SK-N-SH (cell line): ENCODE data around the gene HRH3. TPM values are rescaled to one million over a fixed set of nuclear protein-coding genes. Genes with fewer than 3 reads are reported as not detected.

ENCODE experiments used
- CTCF ChIA-PET: fragments of 300-600, 350-600 bp; formaldehyde crosslinking; extraction: SDS; loops from one replicate; lab custom pipeline; 2021; lab: Yijun Ruan, JAX
- POLR2A ChIA-PET: fragments of 350-600 bp; sonication (Branson Sonifier 250); formaldehyde crosslinking; extraction: SDS; loops from one replicate; lab custom pipeline; 2020; ENCODE audit warnings: antibody characterized with exemption, inconsistent platforms; lab: Yijun Ruan, JAX
- DNase-seq: peaks from one replicate; pipeline ENCODE4 v3.0.0; 2012
- H2AFZ ChIP-seq: fragments of 200-600 bp; sonication (generic); 2 replicates; pipeline ENCODE4 v1.8.1; 2016; ENCODE audit warnings: antibody characterized with exemption, mild to moderate bottlenecking, low read depth
- H3F3A ChIP-seq: fragments of 200-600 bp; sonication (generic); replicated peaks from 2 replicates; pipeline ENCODE3; 2016; ENCODE audit warnings: antibody characterized with exemption, mild to moderate bottlenecking; ENCODE audit not compliant: insufficient read depth
- H3K27ac ChIP-seq, 2 experiments: fragments of 200-500 bp in 1 of 2; fragments of 200-600 bp in 1 of 2; sonication (Bioruptor generic) in 1 of 2; sonication (generic), shearing (Covaris generic) in 1 of 2; 2 replicates each; pipeline versions ENCODE4 v1.5.1 to v1.6.1; 2014 to 2016; ENCODE audit warnings: low read depth in 2 of 2, inconsistent platforms in 1 of 2, low read length in 1 of 2, mild to moderate bottlenecking in 1 of 2, mixed read lengths in 1 of 2
- H3K27me3 ChIP-seq: fragments of 200-600 bp; sonication (generic), shearing (Covaris generic); 2 replicates; pipeline ENCODE4 v1.6.1; 2016; ENCODE audit warnings: mixed run types; ENCODE audit not compliant: insufficient read depth
- H3K36me3 ChIP-seq, 2 experiments: fragments of 200-500 bp in 1 of 2; fragments of 200-600 bp in 1 of 2; sonication (Bioruptor generic) in 1 of 2; sonication (generic) in 1 of 2; replicated peaks in 1 of 2; 2 replicates each; pipeline versions ENCODE3 to v1.5.1; 2014 to 2016; ENCODE audit warnings: low read length in 1 of 2, mild to moderate bottlenecking in 1 of 2; ENCODE audit not compliant: insufficient read depth in 2 of 2, control insufficient read depth in 1 of 2
- H3K4me1 ChIP-seq, 2 experiments: fragments of 200-500 bp in 1 of 2; fragments of 200-600 bp in 1 of 2; sonication (Bioruptor generic) in 1 of 2; sonication (generic), shearing (Covaris generic) in 1 of 2; 2 replicates each; pipeline versions ENCODE4 v1.5.1 to v1.6.1; 2014 to 2016; ENCODE audit warnings: low read depth in 1 of 2, low read length in 1 of 2, mixed run types in 1 of 2; ENCODE audit not compliant: insufficient read depth in 2 of 2, control insufficient read depth in 1 of 2
- H3K4me2 ChIP-seq: fragments of 200-600 bp; sonication (generic), shearing (Covaris generic); 2 replicates; pipeline ENCODE4 v1.6.1; 2017; ENCODE audit warnings: mixed run types
- H3K4me3 ChIP-seq, 2 experiments: fragments of 200-500 bp in 1 of 2; fragments of 200-600 bp in 1 of 2; sonication (Bioruptor generic) in 1 of 2; sonication (generic), shearing (Covaris generic) in 1 of 2; 2 replicates each; pipeline versions ENCODE4 v1.5.1 to v1.8.1; 2014 to 2016; ENCODE audit warnings: low read depth in 2 of 2, inconsistent platforms in 1 of 2, low read length in 1 of 2, mild to moderate bottlenecking in 1 of 2, mixed read lengths in 1 of 2, moderate library complexity in 1 of 2
- H3K79me2 ChIP-seq: fragments of 200-600 bp; sonication (generic); 2 replicates; pipeline ENCODE4 v1.8.1; 2017; ENCODE audit warnings: mild to moderate bottlenecking; ENCODE audit not compliant: insufficient read depth
- H3K9ac ChIP-seq: fragments of 200-600 bp; sonication (generic); 2 replicates; pipeline ENCODE4 v1.6.1; 2017; ENCODE audit warnings: mixed run types
- H3K9me2 ChIP-seq: fragments of 200-600 bp; sonication (generic); 2 replicates; pipeline ENCODE4 v1.6.1; 2017; ENCODE audit warnings: mixed run types
- H3K9me3 ChIP-seq: fragments of 200-600 bp; sonication (generic); 2 replicates; pipeline ENCODE4 v1.6.1; 2017; ENCODE audit warnings: mixed run types, mild to moderate bottlenecking, moderate library complexity
- H4K20me1 ChIP-seq: fragments of 200-600 bp; sonication (generic); 2 replicates; pipeline ENCODE4 v1.6.1; 2017; ENCODE audit warnings: mild to moderate bottlenecking, mixed run types; ENCODE audit not compliant: insufficient read depth
- CHD2 ChIP-seq: fragments of 150-350 bp; IDR thresholded peaks from 2 replicates; pipeline ENCODE4 v1.6.1; 2018; ENCODE audit warnings: low read length; ENCODE audit not compliant: partially characterized antibody
- MAX ChIP-seq: IDR thresholded peaks from 2 replicates; pipeline ENCODE4 v1.4.0; 2012; ENCODE audit warnings: low read depth
- MEF2A ChIP-seq: IDR thresholded peaks from 2 replicates; pipeline ENCODE4 v1.4.0; 2012; ENCODE audit warnings: low read depth, borderline replicate concordance
- NFIC ChIP-seq: IDR thresholded peaks from 2 replicates; pipeline ENCODE4 v1.4.0; 2012; ENCODE audit warnings: borderline replicate concordance
- PBX3 ChIP-seq: IDR thresholded peaks from 2 replicates; pipeline ENCODE4; 2012
- REST ChIP-seq: IDR thresholded peaks from 2 replicates; pipeline ENCODE4 v1.6.1; 2012; ENCODE audit warnings: mild to moderate bottlenecking, low read depth, low read length, moderate library complexity
- RXRA ChIP-seq: IDR thresholded peaks from 2 replicates; pipeline ENCODE4 v1.4.0; 2012; ENCODE audit warnings: low read depth, mild to moderate bottlenecking, borderline replicate concordance
- SIN3A ChIP-seq: IDR thresholded peaks from 2 replicates; pipeline ENCODE4 v1.6.1; 2012; ENCODE audit warnings: low read depth, mild to moderate bottlenecking, low read length, moderate library complexity, borderline replicate concordance
- TAF1 ChIP-seq: IDR thresholded peaks from 2 replicates; pipeline ENCODE4 v1.6.1; 2012; ENCODE audit warnings: low read depth, mild to moderate bottlenecking, low read length, moderate library complexity, borderline replicate concordance
- YY1 ChIP-seq: IDR thresholded peaks from 2 replicates; pipeline ENCODE4 v1.4.0; 2012; ENCODE audit warnings: low read depth, mild to moderate bottlenecking
- WGBS: methylation state at CpG from one replicate; pipeline ENCODE4 v1.1.6; 2017; ENCODE audit warnings: low lambda C conversion rate; 5-methylcytosine and 5-hydroxymethylcytosine counted together
- polyA plus RNA-seq, 3 experiments: library from polyadenylated mRNA; depleted of rRNA; stranded (reverse); fragments of >200 nt; gene quantifications; 2 replicates each; pipeline ENCODE4 v1.2.3, GENCODE V29; 2012
- TF ChIP-seq, protein P1 (sequence below): fragments of 150-350 bp; IDR thresholded peaks from 2 replicates; pipeline ENCODE4 v1.6.1; 2016; ENCODE audit warnings: mild to moderate bottlenecking, low read depth, low read length

Gene HRH3
- polyA plus RNA-seq, 1 of the 3 experiments (the other 2 are of a cell fraction), result 0.02 TPM

- H3K27ac ChIP-seq, result no peak overlapping the region
- 72% methylated on average over 17 of the region's 18 CpGs for WGBS
- no peak for TF ChIP-seq SIN3A
- TF ChIP-seq MAX, result no peak
- no peak for TF ChIP-seq RXRA
- TF ChIP-seq MEF2A, result no peak
- TF ChIP-seq TAF1, result no peak
- TF ChIP-seq, protein P1, sequence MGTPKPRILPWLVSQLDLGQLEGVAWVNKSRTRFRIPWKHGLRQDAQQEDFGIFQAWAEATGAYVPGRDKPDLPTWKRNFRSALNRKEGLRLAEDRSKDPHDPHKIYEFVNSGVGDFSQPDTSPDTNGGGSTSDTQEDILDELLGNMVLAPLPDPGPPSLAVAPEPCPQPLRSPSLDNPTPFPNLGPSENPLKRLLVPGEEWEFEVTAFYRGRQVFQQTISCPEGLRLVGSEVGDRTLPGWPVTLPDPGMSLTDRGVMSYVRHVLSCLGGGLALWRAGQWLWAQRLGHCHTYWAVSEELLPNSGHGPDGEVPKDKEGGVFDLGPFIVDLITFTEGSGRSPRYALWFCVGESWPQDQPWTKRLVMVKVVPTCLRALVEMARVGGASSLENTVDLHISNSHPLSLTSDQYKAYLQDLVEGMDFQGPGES, result no peak
- TF ChIP-seq NFIC, result no peak
- TF ChIP-seq YY1, result no peak
- TF ChIP-seq PBX3, result no peak
- no peak for TF ChIP-seq CHD2
- no peak for TF ChIP-seq REST
- DNase-seq, result no peak
- H3K9ac ChIP-seq, result no peak overlapping the region
- H3K4me2 ChIP-seq, result no peak overlapping the region
- no peaks in the 10 kb centered on the region for H3K9me3 ChIP-seq
- H3K36me3 ChIP-seq, result no peaks in the 10 kb centered on the region
- ChIA-PET CTCF (no interaction called here), POLR2A (no interaction called here)
- 0 out of 2 replicates have a peak, but pooled peaks cover 8% of the 10 kb centered on the region for H4K20me1 ChIP-seq
- H3K4me1 ChIP-seq, result peaks cover 0 to 18% of the 10 kb centered on the region in 2 experiments; a peak in 1 of 4 replicates
- no peak overlapping the region for H3K4me3 ChIP-seq
- H3K27me3 ChIP-seq, result peaks cover 47% of the 10 kb centered on the region
- no peak overlapping the region for H2AFZ ChIP-seq
- H3K9me2 ChIP-seq, result no peaks in the 10 kb centered on the region
- no peaks in the 10 kb centered on the region for H3K79me2 ChIP-seq
- H3F3A ChIP-seq, result no peaks in the 10 kb centered on the region
These were observed 2.3 kb upstream of the HRH3 start for GRCh38 chr20:62222266-62222850.
